GM19023 (cell line): ENCODE results near the gene LENG8.
"Not testable (repeated sequence)": the region's sequence is repeated elsewhere in the genome, so short reads cannot be mapped to it uniquely, and the experiment has no call there.

ENCODE experiments used
- ATAC-seq: cut with Tn5 transposase; IDR thresholded peaks from one replicate; pipeline ENCODE4 v1.9.1; 2021; ENCODE audit warnings: mild to moderate bottlenecking, moderate library complexity; ENCODE audit not compliant: unreplicated experiment

The LENG8 gene

DNA sequence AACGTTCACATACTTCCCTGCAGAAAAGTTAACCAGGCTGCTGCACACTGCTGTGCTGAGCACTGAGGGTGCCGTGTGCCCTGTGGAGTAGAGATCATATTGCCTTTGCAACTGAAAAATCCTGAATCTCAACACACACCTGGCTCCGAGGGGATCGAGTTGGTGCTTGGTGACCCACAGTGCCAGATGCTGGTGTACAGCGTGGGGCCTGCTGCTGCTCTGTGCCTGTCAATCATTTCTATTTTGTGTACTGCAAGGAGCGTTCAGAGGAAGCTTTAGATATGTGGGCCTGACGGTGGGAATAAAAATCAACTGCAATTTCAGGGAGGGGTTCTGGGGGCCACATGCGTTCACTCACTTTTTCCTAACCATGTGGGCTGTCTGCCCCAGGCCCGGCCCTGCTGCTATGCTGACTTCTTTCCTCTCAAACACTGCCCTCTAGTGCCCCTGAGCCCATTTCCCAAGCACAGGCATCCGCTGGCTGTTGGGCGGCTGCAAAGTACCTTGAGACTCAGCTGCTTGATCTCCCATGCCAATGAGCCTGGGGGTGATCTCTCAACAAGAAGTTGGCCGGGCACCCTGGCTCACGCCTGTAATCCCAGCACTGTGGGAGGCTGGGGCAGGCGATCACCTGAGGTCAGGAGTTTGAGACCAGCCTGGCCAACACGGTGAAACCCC, 9.7 kb upstream of the LENG8 start:
- ATAC-seq = no peak

- no peak for ATAC-seq
These were observed 8.4 kb upstream of the LENG8 start for GRCh38 chr19:54440641-54441040.

DNA sequence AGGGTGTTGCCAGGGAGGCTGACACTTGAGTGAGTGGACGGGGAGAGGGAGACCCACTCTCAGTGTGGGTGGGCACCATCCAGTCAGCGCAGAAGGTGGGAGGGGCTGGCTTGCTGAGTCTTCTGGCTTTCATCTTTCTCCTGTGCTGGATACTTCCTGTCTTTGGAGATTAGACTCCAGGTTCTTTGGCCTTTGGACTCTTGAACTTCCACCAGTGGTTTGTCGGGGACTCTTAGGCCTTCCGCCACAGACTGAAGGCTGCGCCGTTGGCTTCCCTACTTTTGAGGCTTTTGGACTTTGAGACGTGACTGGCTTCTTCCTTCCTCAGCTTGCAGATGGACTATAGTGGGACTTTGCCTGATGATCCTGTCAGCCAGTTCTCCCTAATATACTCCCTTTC, 4.3 kb upstream of the LENG8 start:
- no peak for ATAC-seq

- ATAC-seq = not testable (repeated sequence)
These were observed 2.6 kb upstream of the LENG8 start for GRCh38 chr19:54446349-54446748.

DNA sequence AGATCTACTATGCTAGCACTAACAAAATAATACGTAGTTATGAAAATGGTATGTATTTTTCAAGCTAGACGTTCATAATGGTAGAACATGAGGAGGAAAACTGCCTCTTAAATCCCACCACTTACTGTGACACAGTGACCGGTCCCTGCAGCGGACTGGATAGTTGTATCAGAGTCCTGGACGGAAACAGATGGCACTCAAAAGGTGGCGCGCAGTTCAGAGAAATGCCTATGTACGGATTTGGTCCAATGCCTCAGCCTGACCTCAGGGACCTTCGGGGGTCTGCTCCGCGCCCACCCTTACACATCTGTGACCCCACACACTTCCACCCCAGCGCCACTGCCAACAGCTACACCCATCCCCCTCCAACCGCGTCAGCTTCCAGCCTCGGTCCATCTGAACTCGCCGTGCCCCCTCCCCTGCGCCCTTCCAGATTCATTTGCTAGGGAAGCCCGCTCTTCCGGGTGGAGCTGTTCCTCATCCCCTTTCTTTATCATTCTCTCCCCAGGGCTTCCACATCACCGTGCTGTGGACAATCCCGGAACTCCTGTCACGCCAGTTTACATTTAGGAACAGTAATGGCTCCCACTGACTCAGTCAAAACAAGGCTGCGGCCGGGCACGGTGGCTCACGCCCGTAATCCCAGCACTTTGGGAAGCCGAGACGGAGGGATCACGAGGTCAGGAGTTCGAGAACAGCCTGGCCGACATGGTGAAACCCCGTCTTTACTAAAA, 792 bp upstream of the LENG8 start:
- peak; percentile 6 for ATAC-seq

- no peak for ATAC-seq
These were observed 686 bp downstream of the LENG8 start for GRCh38 chr19:54449701-54450069.

GRCh38 chr19:54451331-54451871, 2.4 kb downstream of the LENG8 start:
- no peak for ATAC-seq

- no peak for ATAC-seq
These were observed 3.0 kb downstream of the LENG8 start for GRCh38 chr19:54451997-54452396.

- ATAC-seq = no peak
These were observed 3.6 kb downstream of the LENG8 start for GRCh38 chr19:54452626-54453025.

DNA sequence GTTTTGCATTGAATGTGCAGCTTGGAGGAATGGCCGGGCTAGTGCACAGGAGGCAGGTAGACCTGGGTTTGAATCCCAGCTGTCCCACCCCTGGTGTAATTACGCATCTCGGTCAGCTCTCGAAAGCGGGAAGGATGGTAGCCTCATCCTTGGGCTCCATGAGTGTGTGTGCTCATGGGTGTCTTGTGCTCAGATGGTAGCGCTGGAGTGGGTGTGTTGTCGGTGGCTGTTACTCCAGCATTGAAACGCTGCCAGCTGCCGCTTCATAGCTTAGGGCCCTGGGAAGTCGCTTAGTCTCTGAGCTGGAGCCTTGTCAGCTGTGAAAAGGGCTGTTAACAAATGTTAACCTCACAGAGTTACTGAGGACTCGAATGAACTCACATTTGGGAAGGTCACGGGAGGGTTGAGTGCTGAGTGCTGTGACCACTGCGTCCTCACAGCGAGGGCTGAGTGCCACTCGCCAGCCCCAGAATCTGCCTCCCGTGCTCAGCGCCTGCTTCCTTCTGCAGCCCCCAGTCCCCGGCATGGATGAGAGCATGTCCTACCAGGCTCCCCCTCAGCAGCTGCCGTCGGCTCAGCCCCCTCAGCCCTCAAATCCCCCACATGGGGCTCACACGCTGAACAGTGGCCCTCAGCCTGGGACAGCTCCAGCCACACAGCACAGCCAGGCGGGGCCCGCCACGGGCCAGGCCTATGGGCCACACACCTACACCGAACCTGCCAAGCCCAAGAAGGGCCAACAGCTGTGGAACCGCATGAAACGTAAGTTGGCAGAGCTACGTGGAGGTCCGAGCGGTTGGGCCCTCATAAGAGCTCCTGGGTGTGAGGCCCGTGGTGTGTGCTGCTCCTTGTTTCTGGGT, 5.2 kb downstream of the LENG8 start:
- ATAC-seq = no peak

GRCh38 chr19:54454781-54455675, 6.0 kb downstream of the LENG8 start:
- ATAC-seq = no peak

- no peak for ATAC-seq
These were observed 6.9 kb downstream of the LENG8 start for GRCh38 chr19:54455786-54456422.

- ATAC-seq = no peak
These were observed 7.7 kb downstream of the LENG8 start for GRCh38 chr19:54456423-54457373.

DNA sequence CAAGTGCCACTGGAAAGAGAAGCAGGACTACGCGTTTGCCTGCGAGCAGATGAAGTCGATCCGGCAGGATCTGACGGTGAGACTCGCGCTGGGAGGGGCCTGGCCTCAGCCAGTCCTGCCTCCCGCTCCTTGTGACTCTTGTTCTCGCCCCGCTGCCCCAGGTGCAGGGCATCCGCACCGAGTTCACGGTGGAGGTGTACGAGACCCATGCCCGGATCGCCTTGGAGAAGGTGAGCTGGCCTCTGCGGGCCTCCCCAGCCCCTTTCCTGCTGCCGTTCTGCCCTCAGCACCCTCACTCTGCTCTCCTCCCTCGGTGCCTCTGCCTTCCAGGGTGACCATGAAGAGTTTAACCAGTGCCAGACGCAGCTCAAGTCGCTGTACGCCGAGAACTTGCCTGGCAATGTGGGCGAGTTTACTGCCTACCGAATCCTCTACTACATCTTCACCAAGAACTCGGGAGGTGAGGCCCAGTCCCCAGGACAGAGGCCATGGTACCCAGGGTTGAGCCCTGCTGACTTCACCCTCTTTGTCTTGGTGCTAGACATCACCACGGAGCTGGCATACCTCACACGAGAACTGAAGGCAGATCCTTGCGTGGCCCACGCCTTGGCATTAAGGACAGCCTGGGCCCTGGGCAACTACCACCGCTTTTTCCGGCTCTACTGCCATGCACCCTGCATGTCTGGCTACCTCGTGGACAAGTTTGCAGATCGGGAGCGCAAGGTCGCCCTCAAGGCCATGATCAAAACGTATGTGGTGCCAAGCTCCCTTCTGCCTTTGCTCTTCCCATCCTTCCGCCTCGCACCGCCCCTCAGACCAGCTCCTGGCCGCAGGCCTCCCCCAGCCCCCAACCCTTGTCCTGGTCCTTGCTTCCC, 9.0 kb downstream of the LENG8 start:
- ATAC-seq = no peak

DNA sequence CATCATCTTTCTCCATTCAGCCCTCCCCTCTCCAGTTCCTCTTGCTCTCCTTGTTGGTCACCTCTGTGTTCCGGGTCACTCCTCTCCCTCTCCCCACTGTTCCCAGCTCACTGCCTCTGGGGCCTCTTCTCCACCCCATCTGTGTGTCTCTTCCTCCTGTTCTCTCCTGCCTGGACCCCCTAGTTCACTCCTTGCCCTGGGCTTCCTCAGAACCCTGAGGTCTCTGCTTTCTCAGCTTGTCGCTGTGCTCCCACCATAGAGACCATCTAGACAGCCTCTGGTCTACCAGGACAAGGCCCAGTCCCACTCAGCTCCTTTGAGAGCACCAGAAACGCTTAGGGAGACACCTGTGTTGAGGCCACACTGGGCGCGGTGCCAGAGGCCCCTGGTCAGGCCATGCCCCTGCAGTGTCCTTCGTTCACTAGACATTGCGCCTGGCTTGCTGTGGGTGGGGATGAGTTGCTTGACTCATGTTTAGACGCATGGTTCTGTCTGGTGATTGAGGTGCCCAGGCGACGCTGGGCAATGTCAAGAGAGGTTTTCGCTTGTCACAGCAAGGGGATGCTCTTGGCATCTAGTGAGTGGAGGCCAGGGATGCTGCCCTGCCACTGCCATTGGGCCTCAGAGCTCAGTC, 9.8 kb downstream of the LENG8 start:
- ATAC-seq = no peak

DNA sequence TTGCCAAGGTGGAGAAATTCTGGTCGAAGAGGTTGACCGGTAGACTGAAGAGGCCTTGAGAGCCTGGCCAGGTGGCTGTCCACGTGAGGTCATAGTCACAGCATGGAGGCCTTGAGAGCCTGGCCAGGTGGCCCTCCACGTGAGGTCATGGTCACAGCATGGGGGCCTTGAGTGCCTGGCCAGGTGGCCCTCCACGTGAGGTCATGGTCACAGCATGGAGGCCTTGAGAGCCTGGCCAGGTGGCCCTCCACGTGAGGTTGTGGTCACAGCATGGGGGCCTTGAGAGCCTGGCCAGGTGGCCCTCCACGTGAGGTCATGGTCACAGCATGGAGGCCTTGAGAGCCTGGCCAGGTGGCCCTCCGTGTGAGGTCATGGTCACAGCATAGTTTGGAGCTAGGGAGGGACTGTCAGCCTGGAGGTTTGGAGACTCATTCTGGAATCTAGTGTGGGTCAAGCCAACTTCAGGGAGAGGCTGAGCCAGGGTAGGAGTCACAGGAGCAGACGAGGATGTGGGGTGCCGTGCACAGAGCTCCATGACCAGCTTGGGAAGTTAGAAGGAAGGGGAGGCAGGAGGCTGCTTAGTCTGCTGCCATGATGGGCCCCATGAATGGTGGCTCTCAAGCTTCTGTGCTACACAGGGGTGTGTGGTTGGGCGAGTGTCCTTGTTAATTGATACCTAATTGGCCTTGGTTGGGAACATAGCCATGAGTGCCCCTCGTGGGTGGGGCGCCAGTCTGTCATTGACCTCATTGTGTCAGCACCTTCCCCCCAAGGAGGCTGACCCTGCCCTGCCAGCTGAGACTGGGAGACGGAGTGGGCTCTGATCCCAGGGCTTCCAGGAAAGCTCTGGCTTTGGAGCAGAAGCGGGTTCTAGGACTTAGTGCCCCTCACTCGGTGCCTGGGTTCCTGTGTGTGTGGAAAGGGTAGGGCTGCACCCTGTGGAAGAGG, 10.6 kb downstream of the LENG8 start:
- no peak for ATAC-seq
